NOMO-1 treated with DMSO at 0.1 percent for 48 hours (cell line): Measurements from ENCODE around the gene COX7A2L.

Experiments
- DNase-seq: peaks from one replicate; lab custom pipeline; 2025; ENCODE audit not compliant: unreplicated experiment; lab: John Stamatoyannopoulos, UW

COX7A2L gene

DNA sequence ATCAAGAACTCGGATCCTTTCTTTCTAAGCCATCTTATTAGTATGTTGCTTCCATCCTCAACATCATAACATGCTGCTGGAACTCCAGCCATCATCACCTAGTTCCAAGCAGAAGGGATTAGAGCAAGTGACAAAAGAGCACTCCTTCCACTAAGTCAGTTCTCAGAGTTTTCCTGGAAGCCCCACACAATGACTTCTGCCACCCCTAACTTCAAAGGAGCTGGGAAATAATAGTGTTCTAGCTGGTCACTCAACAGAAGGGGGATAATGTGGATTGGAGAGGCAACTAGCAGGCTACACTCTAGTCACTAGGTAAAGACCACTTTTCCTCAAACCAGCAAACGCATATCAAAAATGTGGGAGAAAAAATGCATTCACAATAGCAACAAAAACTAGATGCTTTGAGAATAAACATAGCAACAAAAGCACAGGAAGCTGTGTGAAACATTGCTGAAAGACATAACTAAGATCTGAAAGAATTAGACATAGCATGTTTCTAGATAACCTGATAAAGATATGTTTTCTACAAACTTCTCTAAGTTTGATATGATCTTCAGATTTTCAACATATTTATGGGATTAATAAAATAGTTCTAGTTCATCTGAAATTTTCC, 39.5 kb downstream of the COX7A2L start:
- no peak for DNase-seq

DNA sequence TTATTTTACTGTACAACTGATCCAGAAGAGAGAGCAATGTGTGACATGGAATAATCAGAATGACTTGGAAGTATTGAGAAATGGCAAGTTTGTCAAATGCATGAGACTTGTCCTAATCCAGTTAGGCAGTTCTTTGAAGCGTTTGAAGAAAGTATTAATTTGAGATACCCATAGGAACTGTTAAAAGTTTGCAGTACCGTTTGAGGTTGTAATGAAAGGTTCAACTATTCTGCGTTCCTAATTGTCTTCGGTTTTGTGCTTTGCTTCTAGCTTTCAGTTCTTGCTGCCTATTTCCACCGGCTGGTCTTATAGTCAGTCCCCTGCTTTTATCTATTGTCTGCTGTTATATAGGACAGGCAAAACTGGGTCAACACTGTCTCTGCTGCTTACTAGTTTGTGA, 41.8 kb downstream of the COX7A2L start:
- DNase-seq: no peak

DNA sequence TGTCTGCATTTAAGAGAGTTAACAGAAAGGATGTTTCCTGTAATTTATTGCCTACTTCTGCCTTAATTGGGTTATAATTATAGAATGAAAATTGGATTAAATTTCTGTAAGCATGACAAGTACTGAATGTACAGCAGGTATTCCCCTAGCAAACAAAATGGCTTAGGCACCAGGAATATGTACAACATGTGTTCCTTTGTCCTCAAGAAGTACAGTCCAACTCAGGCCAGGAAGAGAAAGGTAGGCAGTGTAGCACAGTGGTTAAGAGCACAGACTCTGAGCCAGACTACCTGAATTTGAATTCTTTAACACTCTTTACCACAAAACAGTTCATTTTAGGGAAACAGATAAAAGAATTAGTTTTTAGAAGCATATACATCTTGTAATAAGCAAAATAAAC, 43.1 kb downstream of the COX7A2L start:
- DNase-seq: no peak

DNA sequence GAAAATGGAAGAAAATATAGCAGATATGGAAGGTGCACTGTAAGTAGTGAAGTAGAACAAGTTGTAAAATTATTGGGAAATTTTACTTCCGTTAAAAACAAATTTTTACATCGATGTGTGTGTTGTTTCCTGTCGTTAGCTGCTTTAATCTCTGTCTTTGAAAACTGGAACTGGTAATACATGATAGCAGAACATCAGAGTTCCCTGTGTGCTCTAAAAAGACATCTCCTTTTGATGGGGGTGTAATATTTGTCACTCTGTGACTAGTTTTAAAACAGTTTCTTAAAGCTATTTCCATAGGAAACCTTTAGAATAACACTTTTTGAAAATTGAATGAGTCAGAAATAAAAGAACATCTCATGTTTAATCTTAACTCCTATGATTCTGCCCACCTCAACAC, 43.5 kb downstream of the COX7A2L start:
- peak; percentile 31 for DNase-seq

DNA sequence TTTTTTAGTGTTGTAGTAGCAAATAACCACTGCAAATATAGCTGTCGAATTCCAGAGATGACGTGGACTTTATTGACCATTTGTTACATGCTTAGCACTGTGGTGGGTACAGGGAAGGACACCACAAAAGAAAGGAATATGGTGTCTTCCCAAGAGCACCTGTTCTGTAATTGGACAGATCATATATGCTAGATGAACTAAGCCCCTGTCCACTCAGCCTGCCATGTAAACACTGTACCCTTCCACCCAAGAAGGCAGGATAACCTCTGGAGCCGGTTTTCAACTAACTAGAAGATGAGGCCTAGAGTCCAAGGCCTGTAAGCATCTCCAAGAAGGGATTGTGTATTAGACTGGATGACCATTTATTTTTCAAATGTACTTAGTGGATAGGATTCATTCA, 44.1 kb downstream of the COX7A2L start:
- DNase-seq: no peak

DNA sequence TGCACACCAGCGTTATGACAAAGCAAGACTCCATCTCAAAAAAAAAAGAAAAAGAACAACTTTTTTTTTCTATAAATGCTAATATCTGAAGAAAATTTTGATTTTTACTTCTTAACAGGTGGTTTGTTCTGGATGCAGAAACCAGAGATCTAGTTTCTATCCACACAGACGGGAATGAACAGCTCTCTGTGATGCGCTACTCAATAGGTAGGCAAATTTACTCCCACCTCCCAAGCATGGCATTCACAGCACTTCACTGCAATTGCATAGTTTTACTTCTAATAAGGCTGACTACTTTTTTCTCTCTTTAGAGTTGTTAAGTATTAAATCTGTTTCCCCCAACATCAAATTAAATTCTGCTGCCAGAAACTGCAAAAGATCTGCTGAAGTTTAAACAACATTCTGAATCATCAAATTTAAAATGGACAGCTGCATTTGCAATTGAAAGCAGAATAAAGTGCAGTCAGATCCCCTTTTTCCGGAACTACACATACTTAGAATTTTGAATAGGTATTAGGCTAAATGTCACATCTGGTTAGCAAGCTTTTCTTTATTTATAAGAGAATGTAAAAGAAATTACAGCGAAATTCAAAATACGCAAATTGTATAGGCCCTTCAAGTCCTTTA, 45.1 kb downstream of the COX7A2L start:
- no peak for DNase-seq

DNA sequence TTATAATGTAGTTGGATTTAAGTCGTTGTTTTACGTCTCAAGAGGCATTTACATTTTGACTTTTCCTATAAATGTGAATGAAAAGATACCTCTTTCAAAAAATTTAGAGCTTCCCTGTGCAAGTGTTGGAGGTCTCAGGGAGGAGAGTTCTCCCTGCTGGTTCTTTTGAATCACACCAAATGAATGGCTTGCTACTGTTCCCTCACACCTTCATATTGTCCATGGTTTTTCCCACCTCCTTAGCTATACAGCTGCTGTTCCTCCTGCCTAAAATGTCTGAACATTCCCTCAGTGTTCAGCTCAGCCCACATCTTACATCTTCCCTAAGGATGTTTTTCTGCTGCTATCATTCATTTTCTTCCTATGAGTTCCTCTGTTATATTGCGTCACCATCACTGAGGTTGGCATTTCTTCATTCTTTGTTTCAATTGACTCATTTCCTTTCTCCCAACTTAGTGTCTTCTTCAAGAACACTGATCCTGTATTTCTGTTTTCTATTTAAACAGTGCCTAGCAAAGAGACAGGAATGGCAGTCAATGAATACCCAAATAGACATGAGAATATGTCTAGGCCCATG, 46.0 kb downstream of the COX7A2L start:
- DNase-seq: peak; percentile 42

DNA sequence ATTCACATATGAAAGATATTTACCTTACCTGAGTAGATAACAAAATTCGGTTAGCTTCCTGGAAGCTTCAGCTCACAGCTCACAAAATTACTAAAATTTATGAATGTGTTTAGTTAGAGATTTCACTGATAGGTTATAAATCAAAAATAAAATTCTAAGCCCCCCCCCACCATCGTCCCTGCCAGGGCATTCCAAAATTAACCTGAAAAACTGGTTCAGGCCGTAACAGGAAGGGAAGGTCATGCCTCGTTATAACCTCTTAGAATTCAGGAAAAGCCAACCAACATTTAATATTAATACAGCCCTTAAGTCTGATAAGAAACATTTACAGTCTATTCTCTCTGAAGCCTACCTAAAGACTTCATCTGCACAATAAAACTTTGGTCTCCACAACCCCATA, 48.9 kb downstream of the COX7A2L start:
- DNase-seq: no peak

DNA sequence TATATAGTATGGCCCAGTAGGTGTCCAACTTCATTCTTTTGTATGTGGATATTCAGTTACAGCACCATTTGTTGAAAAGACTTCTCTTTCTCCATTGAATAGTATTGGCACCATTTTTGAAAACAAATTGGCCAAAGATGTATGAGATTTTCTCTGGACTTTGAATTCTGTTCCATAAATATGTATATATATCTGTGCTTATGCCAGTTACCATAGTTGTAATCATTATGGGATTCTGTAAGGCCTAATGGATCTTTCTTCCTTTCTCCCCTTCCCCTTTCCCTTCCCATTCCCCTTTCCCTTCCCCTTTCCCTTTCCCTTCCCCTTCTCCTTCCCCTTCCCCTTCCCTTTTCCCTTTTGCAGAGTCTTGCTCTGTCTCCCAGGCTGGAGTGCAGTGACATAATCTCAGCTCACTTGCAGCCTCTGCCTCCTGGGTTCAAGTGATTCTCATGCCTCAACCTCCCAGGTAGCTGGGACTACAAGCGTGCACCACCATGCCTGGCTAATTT, 51.0 kb downstream of the COX7A2L start:
- DNase-seq: no peak

DNA sequence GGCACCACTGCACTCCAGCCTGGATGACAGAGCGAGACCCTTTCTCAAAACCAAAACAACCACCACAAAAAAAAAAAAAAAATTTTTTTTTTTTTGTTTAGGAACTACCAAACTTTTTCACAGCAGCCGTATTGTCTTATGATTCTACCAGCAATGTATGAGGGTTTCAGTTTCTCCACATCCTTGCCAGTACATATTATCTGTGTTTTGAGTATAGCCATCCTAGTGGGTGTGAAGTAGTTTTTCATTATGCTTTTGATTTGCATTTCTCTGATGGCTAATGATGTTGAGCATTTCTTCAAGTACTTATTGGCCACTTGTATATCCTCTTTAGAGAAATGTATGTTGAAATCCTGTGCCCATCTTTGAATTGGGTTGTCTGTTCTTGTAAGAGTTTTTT, 51.7 kb downstream of the COX7A2L start:
- no peak for DNase-seq

DNA sequence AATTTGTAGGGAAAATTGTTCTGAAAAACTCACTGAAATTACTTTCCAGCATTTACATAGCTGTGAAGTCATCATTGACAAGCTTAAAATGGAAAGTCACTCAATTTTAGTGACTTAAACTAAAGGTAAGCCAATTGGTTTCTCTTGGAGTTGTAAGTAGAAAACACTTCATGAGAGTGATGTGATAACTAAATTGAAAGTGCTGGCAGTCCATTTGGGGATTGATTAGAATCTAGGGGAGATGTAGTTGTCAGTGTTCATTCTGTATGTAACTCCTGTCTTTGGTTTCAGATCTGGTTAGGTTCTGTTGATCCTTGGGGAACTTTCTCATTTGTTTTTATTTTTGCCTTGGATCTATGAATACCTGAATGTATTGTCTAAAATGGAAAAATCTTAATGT, 53.8 kb downstream of the COX7A2L start:
- no peak for DNase-seq

DNA sequence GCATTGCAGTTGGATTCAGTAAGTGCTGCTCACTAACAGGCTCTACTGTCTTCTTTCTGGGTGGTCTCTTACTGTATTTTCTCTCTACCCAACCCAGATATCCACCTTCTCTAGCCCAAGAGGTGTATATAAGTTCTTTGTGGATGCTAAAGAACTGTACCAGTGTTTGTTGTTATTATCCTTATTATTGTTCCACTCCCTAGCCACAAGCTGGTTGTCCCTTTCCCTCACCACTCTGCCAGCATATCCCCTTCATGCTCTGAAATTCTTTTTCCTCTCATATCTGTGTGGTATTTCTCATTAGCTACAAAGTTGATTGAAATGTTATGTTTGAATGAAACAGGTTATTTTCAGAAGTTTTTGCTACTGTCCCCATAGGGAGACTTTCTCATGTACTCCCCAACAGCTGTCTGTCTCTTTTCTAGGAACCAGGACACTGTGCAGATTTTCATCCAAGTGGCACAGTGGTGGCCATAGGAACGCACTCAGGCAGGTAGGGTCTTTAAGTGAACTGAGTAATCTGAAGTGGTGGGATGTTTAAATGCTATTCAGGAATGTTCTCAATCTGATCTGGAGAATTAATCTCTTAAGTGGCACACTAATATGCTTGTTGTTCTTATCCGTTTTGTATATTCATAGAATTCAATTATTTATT, 56.8 kb downstream of the COX7A2L start:
- DNase-seq: no peak

DNA sequence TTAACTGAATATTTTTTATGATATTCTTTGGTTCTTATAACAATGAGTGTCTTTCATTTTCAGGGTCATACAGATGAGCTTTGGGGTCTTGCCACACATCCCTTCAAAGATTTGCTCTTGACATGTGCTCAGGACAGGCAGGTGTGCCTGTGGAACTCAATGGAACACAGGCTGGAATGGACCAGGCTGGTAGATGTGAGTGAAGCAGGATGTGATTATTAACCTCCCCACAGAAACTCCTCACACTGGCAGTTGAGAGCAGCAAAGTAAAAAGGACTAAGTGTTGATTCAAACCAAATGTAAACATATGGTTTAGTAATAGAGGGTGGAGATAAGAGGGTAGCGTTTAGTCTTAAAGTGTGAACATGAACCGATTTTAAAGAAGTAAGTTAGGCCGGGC, 57.8 kb downstream of the COX7A2L start:
- DNase-seq: no peak

DNA sequence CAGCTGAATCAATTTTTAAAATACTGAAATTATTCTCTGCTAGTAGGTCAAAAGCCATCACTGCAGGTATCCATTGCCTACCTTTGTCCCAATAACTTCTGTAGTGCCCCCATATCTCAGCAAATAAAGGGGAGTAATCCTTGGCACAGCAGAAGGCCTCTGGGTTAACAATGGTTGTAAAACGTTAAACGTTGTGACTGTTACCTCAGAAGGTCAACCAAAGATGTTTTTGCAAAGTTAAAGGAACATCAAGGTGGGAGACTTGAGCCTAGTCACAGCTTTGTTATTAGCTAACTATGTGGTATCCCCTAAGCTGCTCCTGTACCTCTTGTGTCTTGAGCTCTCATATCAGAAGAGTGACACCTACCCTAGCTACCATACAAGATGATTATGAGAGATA, 60.5 kb downstream of the COX7A2L start:
- DNase-seq: no peak
